Activated T-cell treated with anti-CD3 and anti-CD28 coated beads, Interleukin-2, amount 50 U/mL, for 1 hour (primary cell): Measurements from ENCODE around the gene UGT1A3.
A peak's percentile ranks its signal among the peaks of the same experiment; 100 is the strongest.
"Not testable (repeated sequence)": the region's sequence is repeated elsewhere in the genome, so short reads cannot be mapped to it uniquely, and the experiment has no call there.

Experiments used
- DNase-seq: peaks from one replicate; pipeline ENCODE4 v3.0.0-alpha.2; 2020

Gene UGT1A3

GRCh38 chr2:233708942-233709341, 19.9 kb upstream of the UGT1A3 start:
- DNase-seq = no peak

- DNase-seq = peak; percentile 64
Measured at GRCh38 chr2:233711312-233712008, 17.4 kb upstream of the UGT1A3 start.

GRCh38 chr2:233712611-233713261, 16.1 kb upstream of the UGT1A3 start, which contains the start of gene UGT1A5:
Gene UGT1A5 (plus strand): TSS chr2:233712907. CDS start chr2:233712992, 85 bp downstream.
- no peak for DNase-seq

- DNase-seq = no peak
Measured at GRCh38 chr2:233713262-233713615, 15.6 kb upstream of the UGT1A3 start.

- DNase-seq = no peak
Measured at GRCh38 chr2:233714121-233714520, 14.7 kb upstream of the UGT1A3 start.

GRCh38 chr2:233718552-233718951, 10.3 kb upstream of the UGT1A3 start, which contains the start of gene UGT1A4:
Gene UGT1A4 (plus strand): TSS chr2:233718736. CDS start chr2:233718821, 85 bp downstream.
- no peak for DNase-seq

GRCh38 chr2:233736868-233737653, 8.2 kb downstream of the UGT1A3 start:
- DNase-seq = not testable (repeated sequence)

GRCh38 chr2:233740870-233741269, 12.0 kb downstream of the UGT1A3 start:
- no peak for DNase-seq

GRCh38 chr2:233743464-233744259, 14.8 kb downstream of the UGT1A3 start:
- DNase-seq = no peak

- DNase-seq = no peak
Measured at GRCh38 chr2:233745073-233745755, 16.4 kb downstream of the UGT1A3 start.

- DNase-seq = not testable (repeated sequence)
Measured at GRCh38 chr2:233745838-233746237, 17.0 kb downstream of the UGT1A3 start.

- DNase-seq = no peak
Measured at GRCh38 chr2:233746475-233747282, 17.8 kb downstream of the UGT1A3 start.

GRCh38 chr2:233747283-233747544, 18.4 kb downstream of the UGT1A3 start:
- no peak for DNase-seq

GRCh38 chr2:233750689-233751088, 21.8 kb downstream of the UGT1A3 start:
- DNase-seq = not testable (repeated sequence)

GRCh38 chr2:233751212-233752009, 22.6 kb downstream of the UGT1A3 start:
- not testable (repeated sequence) for DNase-seq

- DNase-seq = no peak
Measured at GRCh38 chr2:233754872-233755611, 26.2 kb downstream of the UGT1A3 start.

GRCh38 chr2:233756429-233757081, 27.7 kb downstream of the UGT1A3 start:
- DNase-seq = no peak

- DNase-seq = no peak
Measured at GRCh38 chr2:233758141-233758540, 29.3 kb downstream of the UGT1A3 start.

GRCh38 chr2:233758849-233759248, 30.0 kb downstream of the UGT1A3 start:
- no peak for DNase-seq
